Measurements from ENCODE around the gene IMP4.
A peak's percentile ranks its signal among the peaks of the same experiment; 100 is the strongest.

The IMP4 gene

GRCh38 chr2:130358420-130359350, 16.0 kb downstream of the IMP4 start:
- DNase-seq = no peak

GRCh38 chr2:130359466-130359865, 16.8 kb downstream of the IMP4 start:
- no peak for DNase-seq

- no peak for DNase-seq
Observed at GRCh38 chr2:130363479-130363878, 20.8 kb downstream of the IMP4 start.

- DNase-seq = peak; percentile 46
Observed at GRCh38 chr2:130365075-130365474, 22.4 kb downstream of the IMP4 start.

- no peak for DNase-seq
Observed at GRCh38 chr2:130365963-130366362, 23.3 kb downstream of the IMP4 start.

- no peak for DNase-seq
Observed at GRCh38 chr2:130366720-130367119, 24.0 kb downstream of the IMP4 start.

- no peak for DNase-seq
Observed at GRCh38 chr2:130368786-130369185, 26.1 kb downstream of the IMP4 start.

GRCh38 chr2:130369311-130369964, 26.7 kb downstream of the IMP4 start:
- DNase-seq = peak; percentile 65

GRCh38 chr2:130369965-130370341, 27.3 kb downstream of the IMP4 start:
- no peak for DNase-seq

GRCh38 chr2:130370490-130370889, 27.8 kb downstream of the IMP4 start:
- no peak for DNase-seq

GRCh38 chr2:130371723-130372054, 29.0 kb downstream of the IMP4 start:
- peak; percentile 71 for DNase-seq

- DNase-seq = peak; percentile 89
Observed at GRCh38 chr2:130372055-130372832, 29.5 kb downstream of the IMP4 start.

- DNase-seq = no peak
Observed at GRCh38 chr2:130372833-130373807, 30.4 kb downstream of the IMP4 start.

- no peak for DNase-seq
Observed at GRCh38 chr2:130373808-130374365, 31.2 kb downstream of the IMP4 start.

GRCh38 chr2:130374587-130375290, 32.0 kb downstream of the IMP4 start:
- peak; percentile 62 for DNase-seq

GRCh38 chr2:130375291-130376266, 32.9 kb downstream of the IMP4 start:
- no peak for DNase-seq

- DNase-seq = peak; percentile 45
Observed at GRCh38 chr2:130376433-130377293, 34.0 kb downstream of the IMP4 start.

GRCh38 chr2:130377491-130377890, 34.8 kb downstream of the IMP4 start:
- DNase-seq = no peak

All from inflammatory macrophage treated with lipopolysaccharide for 4 hours (primary cell).